NOMO-1 (cell line): ENCODE measurements around the gene GOLPH3.

Source experiments
- DNase-seq, 2 experiments: peaks; one replicate each; lab custom pipeline; 2025; ENCODE audit not compliant: unreplicated experiment in 2 of 2; lab: John Stamatoyannopoulos, UW

Gene GOLPH3

DNA sequence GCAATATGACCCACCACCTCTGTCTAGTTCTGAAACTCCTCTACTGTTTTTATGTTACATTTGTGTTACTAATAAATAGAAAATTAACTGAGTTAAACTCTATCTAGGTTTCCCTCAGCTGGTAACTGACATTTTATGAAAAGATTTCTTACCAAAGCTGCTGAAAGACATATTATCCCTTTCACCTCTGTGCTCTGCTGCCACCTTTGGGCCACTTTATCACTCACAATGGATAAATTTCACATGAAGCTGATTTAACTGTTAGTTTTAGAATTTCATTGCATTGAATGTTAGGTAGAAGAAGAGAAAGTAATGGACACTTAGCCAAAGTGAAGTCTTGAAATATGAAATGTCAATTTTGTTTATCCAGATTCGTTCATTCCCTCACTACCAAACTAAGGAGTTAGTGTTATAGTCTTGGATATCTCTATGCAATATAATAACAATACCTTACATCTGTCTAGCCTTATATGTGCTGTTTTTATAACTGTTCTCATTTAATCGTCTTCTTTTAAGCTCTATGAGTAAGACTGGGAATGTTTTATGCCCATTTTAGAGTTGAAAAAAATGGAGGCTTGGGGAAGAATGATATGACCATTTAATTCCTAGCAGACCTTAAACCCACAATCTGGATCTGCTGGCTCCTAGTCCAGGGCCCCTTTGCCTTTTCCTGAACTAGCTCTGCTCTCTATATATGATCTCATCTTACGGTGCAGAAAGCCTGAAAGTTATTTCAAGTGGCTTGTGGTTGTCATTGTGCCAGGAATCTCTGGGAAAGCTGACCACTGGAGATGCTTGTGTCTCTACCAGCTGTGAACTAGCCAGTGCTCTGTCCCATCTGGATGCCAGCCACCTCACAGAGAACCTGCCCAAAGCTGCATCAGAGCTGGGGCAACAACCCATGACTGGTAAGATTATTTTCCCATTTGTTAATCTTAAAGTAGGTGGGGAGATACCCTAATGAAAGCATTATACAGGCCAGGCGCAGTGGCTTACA lies 97.1 kb downstream of the GOLPH3 start:
- DNase-seq = peak; percentile 46 to 85
